GM04504 (cell line): ENCODE measurements around the gene S1PR3.

Source experiments
- DNase-seq: peaks from one replicate; pipeline ENCODE4 v3.0.0-alpha.2; 2012; ENCODE audit warnings: low read depth

The S1PR3 gene

DNA sequence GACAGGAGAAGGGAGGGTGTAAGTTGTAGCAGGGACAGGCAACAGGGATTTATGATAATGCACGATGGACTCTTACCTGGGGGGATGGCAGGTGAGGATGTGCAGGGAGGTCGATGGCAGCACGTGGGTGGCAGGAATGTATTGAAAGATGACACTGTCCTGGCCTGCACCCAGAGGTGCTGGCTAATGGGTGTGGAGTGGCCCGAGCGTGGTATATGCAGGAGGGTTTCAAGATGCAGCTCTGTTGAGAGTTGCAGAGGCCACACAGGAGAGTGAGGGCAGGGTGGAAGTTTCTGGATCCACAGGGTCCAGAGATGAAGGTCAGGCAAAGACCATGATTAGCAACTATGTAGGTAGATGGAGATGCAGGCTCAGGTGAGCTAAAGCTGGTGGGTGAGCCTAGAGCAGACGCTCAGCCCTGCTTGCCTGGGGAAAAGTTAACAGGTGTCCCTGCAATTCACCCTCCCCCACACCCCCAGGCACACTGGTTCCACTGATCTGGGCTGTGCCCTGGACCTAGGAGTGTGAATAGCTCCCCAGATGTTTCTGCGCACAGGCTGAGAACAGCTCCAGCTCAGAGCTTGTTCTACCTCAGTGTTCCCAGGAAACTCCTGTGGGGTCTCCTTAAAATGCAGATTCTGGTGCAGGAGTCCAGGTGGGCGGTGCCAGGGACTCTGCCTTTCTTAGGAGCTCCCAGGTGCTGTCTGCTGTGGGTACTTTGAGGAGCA is 21.5 kb upstream of the S1PR3 start:
- no peak for DNase-seq

DNA sequence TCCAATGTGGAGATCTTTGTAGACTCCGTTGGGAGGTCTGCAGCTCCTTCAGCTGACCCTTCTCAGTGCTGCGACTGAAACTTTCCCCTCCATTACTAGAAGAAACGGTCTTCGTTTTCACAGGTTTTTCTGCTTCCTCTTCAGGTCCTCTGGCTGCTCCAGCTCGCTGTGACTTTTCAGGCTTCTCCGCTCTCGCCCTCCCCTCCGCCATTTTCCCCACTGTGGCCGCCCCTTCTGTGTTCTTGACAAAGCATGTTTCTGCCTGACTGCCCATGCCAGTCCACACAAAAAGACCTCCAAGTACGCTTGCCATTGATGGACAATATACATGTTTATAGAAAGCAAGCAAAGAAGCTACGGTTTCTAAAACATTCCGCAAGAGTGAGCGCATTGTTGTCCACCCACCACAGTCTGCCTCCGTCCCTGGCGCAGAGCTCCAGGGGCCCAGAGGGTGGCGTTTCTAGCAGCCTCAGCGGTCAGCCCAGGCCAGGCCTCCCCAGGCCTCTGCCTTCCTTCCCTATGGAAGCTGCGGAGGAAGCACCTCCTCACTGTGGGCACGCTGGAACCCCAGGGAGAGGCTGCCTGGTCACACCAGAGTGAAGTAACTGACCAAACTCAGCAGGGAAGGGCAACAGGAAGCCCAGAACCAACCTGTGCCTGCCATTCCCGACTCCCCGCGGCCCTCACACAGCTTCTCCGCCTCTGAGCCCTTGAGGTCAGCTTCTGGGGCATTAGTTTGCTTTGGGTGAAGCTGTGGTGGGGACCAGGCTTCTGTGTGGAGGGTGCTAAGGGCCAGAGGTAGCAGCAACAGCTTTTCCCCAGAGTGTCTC is 19.9 kb upstream of the S1PR3 start:
- no peak for DNase-seq

DNA sequence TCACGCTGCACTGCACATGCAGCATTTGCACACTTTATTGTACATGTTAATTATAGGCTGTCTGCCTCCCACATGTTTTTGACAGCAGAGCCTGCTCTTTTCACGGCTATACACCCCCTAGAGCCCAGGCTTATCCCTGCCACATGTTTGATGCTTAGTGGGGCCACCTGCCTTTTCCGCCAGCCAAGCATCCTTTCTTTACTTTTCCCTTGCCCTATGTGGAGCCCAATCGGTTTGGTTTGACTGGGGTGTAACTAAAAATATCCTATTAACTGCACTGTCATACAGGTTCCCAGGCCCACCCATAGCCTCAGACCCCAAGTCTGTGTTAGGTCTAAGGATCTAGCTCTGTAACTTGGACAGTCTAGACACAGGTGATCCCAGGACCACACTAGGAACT is 18.9 kb upstream of the S1PR3 start:
- DNase-seq = no peak

DNA sequence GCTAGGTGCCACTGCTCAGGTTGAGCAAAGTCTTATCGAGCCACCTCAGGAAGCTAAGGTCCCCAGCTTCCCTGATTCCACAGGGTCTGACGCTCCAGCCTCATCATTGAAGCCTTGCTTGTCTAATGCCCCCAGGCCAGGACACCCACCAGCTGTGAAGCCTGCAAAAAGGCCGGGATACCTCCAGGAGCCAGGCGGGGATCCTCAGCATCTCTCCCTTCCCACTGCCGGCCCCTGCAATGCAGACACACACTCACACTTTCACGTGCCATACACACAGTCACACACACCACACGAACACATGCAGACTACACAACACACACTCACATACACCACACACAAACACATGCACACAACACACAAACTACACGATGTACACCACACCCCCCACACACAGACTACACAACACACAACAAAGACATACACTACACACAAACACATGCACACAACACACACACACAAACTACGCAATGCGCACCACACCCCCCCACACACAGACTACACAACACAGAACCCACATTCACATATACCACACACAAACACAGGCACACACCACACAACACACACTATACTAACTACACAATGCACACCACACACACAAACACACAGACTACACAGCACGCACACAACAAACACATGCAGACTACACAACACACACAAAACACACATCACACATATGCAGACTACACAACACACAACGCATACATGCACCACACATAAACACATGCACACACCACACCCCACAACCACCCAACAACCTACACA is 17.8 kb upstream of the S1PR3 start:
- no peak for DNase-seq

DNA sequence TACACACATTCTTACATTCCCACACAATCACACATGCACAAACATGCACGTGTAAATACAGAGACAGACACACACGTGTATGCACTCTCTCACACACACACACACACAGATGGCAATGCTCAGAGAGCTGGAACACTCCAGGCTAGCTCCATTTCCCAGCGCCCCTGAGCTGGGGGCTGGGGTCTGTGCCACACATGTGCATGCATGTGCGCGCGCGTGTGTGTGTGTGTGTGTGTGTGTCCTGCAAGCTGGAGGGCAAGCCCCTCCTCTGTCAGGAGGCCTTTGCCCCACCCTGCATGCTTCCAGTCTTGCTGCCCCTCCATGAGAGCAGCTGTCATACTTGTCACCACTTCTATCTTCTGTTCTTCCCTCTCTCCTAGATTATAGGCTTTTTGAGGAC is 16.6 kb upstream of the S1PR3 start:
- DNase-seq = no peak

DNA sequence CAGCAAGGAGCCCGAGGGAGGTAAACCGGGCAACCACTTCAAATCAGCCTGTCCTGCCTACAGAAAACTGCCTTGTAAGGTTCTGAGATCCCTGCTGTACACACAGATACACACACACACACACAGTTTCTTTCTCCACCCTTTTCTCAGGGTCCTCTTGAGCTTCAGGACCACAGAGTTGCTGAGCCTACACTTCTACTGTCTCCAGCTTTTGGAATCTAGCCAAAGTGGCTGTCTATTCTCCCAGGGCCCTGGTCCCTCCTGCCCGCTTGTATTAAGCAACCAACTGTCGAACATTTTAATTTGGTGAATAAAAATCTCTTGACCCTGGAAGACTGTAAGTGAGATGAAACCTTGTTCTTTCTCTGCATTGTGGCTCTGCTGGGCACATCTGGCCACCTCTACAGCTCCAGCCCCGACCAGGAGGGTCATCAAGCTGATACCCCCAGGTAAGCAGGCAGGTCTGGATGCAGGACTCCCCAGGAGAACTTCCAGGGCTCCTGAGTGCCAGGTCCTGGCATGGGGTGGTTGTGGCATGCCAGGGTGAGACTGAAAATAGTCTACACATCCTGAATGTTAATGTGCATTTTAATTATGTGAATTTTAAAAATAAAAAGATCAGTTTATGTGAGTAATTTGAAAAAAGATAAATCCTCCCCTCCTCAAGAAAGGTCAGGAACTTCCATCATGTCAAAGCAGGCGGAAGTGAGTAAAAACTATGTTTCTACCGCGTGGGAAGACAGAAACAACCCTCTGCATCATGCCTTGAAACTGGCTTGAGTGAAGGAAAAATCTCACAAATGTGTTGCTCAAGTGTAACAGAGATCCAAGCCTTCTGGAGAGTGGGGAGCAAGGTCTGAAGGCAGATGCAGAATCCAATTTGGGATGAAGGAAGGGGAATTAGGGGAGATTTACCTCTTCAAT is 15.0 kb upstream of the S1PR3 start:
- DNase-seq = no peak

DNA sequence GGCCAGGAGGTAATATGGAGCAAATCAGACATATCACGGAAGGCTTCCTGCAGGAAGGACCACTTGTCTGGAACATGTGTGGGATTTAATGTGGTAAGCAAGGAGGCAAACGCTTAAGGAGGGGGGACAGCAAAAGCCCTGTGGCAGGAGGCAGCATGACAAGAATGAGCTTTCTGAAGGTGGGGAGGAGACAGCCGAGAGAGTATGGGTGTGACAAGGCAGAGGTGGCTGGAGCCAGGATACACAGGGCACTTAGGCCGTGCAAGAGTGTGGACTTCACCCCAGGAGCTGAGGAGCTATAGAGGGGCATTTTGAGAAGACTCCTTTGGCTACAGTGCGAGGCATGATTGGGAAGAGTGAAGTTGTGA is 14.4 kb upstream of the S1PR3 start:
- DNase-seq = no peak

DNA sequence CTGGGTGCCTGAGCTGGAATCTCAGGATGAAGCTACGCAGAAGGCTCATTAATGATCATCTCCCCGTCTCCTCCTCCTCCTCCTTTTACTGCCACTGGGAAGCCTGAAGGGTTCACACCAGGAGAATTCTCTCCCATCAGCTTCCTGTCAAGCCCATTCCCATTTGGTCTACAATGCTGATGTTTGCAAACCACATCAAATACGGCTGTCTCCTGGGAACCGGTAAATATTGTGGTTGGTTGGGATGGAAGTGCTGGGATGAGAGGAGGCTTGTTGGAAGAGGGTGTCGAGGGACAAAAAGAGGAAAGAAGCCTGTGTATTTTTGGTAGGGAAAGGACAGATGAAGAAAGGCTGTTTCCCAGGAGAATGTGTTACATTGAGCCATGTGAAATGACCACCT is 13.2 kb upstream of the S1PR3 start:
- DNase-seq = no peak

DNA sequence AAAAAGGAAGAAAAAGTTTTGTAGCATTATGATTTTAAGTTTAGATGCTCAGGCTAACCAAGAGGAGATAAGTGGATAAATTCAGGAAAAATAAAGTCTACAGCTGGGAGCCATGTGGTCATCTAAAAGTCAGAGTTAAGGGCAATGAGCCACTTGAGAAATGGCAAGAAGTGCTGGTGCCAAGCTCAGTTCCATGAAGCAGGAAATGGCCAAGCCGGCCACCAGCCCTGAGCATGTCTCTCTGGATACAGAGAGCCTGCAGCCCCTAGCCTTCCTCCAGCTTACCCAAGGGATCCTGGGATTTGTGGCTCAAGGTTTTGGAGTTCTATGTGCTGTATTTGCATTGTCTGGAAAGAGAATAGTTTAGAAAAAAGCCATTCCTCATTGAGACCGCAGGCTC is 12.2 kb upstream of the S1PR3 start:
- no peak for DNase-seq

DNA sequence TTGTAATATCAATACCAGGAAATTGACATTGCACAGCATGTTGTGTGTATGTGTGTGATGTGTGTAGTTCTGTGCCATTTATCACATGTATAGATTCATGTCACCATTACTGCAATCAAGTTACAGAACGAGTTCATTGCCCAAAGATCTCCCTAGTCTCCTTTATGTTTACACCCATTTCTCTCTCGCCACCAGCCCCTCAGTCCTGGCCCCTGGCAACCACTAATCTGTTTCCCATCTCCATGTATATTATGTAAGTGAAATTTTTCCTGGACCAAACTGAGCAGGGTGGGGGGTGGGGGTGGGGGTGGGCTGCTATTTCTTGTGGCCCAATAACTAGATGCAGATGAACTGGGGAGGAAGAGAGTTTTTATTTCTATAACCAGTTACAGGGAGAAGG is 11.5 kb upstream of the S1PR3 start:
- DNase-seq = no peak

DNA sequence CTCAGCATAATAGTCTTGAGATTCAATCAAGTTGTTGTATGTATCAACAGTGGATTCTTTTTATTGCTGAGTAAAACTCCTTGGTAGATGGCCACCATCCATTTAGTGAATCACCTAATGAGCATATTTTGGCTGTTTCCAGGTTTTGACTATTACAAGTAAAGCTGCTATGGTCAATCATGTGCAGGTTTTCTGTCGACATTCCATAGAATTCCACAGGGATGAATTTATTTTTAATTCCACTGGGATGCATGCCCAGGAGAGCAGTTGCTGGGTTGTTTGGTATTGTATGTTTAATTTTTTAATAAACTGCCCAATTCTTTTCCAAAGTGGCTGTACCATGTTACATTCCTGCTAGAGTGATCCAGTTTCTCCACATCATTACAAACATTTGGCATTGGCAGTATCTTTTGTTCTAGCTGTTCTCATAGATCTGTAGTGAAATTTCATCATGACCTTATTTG is 10.5 kb upstream of the S1PR3 start:
- DNase-seq = peak; percentile 92

DNA sequence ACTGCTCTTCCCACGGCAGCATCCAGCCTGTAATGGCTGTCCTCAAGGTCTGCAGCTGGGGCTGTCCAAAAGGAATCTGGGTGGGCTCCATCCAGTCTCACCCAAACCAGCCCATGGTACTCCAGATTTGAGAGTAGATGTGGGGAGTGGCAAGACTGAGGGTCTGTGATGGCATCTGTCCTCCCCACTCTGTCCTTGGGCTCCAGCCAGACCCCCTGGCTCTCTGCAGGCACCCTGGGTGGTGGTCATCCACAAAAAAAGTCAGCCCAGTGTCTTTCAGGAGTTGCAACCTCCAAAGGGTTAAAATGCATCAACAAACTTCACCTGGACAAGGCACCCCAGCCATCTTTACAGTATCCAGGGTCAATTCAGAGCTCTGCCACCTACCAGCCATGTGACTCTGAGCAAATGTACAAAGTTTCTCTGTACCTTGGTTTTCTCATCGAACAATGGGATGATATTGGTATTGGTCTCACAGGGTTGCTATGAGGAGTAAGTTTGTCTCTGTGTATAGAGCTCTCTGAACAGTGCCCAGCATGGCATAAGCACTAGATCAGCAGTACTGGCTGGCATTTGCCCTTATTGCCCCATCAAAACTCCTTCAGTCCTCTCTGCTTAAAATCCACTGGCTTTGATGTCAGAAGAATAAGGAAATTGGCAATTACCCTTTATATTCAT is 7.3 kb upstream of the S1PR3 start:
- DNase-seq = no peak

DNA sequence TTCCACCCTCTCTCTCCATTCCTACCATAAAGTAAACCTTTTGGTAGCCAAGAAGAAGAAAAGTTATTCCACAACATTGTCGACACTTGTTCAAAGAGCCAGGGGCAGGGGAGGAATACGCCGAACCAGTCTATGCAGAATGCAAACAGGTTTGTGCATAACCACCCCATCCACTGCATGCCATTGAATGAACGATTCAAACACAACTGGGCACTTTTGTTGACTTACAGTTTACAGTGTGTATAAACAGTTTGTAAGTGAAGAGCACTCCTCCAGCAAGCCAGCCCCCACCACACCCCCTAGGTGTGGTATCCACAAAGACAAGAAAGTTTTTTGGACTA is 6.8 kb upstream of the S1PR3 start:
- DNase-seq = no peak

DNA sequence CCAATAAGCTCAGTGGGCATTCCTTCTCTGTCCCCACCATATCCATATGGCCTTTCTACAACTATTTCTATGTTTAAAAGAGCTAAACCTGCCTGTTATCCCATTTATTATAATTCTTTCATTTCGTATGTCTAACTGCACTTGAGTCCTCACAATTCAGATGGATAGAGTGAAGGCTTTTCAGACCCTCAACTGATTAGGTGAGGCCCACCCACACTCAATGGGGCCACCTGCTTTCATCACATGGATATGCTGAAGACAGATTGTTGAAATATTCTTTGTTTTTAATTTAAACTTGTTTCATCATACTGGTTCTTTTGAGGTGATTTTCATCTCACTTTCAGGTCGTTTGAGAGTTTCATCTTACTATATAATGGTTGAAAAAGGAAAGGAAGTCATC is 5.7 kb upstream of the S1PR3 start:
- DNase-seq = no peak

DNA sequence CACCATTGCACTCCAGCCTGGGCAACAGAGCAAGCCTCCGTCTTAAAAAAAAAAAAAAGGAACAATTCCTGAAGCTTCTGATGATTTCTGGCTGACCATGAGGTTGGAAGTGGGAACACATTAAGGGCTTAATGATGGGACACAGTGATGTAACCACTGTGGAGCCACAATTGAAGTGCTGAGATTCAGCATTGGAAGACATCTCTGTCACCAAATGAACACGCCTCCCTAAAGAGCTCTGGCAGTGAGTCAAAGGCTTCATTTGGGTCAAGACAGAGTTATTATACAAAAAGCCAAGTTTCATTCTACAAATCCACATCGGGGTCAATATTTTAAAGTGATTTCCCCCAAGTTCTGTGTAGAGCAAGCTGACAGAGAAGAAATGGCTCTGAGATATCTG is 4.5 kb upstream of the S1PR3 start:
- DNase-seq = no peak

DNA sequence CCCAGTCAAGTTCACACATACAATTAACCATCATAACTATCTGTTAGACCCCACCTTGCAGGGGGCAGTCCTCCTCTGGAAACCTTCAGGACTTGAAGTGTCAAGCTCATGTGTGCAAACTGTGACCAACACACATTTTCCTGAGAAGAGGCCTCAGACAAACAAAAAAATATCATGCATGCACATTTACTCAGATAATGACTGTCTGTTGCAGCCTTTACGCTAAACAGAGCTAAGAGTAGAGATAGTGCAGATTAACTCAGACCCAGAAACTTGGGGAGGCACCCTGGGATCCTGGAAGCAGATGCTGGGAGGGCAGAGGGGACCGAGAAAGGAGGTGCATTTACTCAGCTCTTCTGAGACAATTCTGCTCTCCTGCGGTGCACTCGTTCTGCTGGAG is 3.6 kb upstream of the S1PR3 start:
- DNase-seq = no peak

DNA sequence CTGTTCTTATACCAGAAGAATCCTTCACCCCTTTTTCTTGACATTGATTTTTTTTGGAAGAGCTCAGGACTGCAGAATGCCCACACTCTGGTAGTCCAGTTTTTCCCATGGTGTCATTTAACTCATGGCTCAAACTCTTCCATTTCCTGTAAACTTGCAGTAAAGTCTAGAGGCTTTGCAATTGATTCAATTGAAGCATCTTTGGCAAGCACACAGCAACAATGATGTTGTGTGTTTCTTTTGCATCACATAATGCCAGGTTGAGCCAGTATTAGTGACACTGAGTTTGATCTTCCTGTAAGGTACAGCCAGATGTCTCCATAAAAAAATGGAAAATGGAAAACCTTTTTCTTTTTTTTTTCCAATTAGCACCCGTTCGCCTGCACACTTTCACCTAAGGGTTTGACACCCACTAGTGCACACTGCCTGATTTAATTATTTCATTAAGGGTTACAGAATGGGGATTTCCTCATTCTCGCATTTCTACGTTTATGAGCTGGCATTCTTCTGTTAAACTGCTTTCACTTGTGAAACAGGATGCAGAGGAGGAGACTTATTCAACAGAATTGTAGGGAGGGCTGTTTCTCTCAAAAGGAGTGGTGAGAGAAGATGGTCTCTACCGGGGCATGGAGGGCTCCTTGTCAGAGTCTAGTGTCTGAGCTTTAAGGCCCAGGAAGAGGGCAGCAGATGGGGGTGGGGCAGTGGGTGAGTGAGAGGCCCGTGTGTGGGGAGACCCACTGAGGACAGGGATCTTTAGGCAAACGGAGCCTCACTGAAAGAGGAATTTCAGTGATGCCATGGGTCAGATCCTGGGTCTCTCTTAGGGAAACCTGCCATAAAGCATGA is 2.2 kb upstream of the S1PR3 start:
- DNase-seq = peak; percentile 38

DNA sequence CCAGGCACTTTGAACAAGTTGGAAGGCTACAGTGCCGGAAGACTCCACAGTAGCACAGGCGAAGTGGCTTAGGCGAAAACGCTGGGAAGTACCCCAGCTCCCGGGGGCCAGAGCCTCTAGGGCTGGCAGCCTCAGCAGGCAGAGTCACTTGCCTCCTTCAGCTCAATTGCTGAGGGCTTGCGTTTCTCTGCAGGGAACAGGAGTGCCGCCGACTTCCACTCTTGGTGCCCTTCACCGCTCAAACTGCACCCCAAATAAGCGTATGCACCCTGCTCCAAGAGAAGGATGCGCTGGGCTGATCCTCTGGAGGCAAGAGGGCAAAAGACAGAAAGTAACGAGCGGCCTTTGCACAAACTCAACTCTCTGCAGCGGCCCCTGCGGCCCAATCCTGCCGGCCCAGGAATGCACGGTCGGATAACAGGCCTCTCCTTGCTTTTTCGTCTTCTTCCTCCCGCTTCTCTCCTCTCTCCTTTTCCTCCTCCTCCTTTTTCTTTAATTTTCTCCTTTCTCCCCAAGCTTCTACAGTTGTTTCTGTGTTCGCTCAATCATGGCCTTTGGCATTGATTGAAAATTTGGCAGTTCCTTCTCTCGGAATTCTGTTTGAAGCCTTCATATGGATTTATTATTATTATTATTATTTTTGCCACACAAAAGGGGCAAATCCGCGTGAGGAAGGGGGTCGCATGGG is 1.1 kb upstream of the S1PR3 start:
- no peak for DNase-seq

DNA sequence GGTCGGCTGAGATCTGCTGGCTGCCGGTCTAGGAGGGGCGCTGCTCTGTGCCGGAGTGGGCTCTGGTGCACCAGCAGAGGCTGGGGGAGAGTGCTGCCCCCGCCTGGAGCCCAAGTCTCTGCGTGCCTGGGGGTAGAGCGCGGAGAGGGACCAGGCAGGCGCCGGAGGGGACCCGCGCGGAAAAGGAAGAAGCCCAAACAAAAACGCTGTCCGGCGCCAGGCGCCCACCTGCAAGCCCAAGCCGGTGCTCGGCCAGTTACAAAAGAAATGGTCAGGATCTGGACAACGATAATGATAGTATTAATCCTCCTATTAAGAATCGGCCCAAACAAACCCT is 571 bp upstream of the S1PR3 start:
- DNase-seq = no peak

DNA sequence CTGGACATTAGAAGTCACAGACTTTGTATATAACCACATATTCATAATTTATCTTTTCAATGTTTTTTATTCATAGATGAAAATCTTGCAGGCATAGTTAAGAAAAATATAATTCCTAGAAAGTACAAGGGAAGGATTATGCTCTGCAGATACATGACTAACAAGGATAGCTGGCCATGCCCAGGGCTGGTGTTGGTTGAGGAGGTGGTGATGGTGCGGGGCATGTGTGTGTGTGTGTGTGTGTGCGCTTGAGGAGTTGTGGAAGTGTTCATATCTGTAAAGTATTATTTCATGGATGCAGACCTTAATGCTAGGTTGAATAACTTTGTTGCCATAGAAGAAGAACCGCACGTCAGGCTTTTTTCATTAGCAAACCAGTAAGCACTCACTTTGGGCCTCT is 1.3 kb downstream of the S1PR3 start:
- no peak for DNase-seq
